ENCODE results near the gene EIF3J.
"Not testable (repeated sequence)": the region's sequence is repeated elsewhere in the genome, so short reads cannot be mapped to it uniquely, and the experiment has no call there.

Gene EIF3J

DNA sequence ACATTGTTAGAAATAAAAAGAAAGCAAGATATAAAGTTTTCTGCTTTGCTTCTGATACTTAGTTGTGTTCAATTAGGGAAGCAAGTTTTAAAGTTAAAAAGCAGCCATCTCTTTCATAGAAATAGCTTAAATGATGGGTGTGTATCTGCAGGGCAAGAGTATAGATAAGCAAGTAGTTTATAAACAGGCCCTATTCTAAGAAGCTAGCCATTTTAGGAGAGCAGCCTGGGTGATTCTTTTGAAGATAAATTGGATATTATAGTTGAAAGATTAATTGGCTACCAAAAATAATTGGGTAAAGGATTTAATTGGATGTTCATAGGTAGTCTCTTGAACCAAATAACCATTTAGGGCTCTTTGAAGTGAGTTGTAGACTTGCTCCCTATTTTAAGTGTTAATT is 5.6 kb downstream of the EIF3J start:
- DNase-seq = no peak

DNA sequence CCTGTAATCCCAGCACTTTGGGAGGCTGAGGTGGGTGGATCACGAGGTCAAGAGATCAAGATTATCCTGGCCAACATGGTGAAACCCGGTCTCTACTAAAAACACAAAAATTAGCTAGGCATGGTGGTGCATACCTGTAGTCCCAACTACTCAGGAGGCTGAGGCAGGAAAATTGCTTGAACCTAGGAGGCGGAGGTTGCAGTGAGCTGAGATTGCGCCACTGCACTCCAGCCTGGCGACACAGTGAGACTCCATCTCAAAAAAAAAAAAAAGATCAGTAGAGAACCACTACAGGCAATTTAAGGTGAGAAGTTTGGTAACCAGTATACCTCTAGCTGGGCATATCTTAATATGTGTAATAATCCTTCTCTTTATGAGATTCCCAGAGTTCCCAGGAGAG is 7.8 kb downstream of the EIF3J start:
- DNase-seq = not testable (repeated sequence)

DNA sequence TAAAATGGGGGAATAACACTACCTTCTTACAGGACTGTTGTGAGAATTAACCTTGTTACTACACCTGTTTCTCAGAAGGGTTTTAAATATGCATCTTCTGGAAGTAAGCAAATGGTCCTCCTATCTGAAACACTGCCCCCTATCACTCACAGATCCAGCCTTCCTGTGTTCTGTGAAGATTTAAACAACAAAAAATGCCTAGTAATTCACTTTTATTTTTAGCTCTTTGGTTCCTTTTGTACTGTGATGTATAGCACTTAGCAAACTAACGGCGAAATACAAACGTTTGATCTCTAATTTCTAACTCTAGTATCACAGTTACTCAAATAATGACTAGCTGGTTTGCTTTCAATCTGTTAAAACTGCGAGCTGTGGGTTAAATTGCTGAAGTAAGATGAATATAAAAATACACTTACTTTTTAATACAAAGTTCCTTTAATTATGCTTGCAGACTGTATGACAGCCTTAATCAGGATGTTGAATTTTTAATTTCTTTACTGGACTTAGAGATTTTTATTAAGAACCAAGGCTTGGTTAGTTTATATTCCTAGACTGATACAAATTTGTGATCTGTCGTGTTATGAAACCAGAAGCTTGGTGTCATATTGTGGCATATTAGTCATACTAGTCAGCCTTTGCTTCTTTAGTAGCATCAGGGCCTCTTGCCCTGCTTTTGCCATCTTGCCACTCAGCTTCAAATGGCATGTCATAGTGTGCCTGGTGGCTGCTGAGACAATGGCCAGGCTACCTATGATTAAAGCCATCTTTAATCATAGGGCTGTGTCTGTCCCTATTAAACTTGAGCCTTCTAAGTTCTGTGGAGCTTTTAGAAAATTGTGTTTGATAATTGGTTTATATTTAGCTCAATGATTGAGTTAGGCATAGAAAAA is 9.2 kb downstream of the EIF3J start:
- no peak for DNase-seq

DNA sequence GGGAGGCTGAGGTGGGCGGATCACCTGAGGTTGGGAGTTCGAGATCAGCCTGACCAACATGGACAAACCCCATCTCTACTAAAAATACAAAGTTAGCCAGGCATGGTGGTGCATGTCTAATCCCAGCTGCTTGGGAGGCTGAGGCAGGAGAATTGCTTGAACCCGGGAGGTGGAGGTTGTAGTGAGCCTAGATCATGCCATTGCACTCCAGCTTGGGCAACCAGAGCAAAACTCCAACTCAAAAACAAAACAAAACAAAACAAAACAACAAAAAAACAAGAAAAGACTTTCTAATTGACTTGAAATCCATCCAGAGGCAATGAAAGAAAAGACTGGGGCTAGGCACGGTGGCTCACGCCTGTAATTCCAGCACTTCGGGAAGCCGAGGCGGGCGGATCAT is 12.2 kb downstream of the EIF3J start:
- DNase-seq = not testable (repeated sequence)

DNA sequence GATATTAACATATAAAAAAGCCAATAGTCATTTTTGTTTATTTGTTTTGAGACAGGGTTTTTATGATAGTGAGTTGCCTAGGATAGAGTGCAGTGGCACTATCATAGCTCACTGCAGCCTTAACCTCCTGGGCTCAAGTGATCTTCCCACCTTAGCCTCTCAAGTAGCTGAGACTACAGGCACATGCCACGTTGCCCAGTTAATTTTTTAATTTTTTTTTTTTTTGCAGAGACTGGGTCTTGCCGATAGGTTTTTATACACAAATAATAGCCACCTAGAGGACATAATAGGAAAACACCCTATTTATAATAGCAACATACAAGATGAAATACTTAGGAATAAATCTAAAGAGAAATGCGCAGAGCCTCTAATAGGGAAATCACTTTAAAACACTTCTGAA is 13.3 kb downstream of the EIF3J start:
- no peak for DNase-seq

DNA sequence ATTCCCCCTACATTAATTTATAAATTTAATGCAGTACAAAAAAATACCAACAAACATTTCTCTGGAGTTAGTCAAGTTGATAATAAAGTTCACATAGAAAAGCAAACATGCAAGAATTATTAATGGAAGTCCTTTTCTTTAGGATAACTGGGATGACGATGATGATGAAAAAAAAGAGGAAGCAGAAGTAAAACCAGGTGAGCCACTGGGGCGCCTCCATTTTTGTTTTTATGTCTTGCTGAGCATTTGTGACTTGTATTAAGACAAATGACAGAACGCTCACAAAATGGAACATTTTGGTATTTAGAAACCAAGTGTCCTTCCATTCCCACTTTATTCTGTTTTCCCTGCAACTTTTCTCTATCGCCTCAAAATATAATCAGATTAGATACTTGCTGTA is 13.8 kb downstream of the EIF3J start:
- no peak for DNase-seq

DNA sequence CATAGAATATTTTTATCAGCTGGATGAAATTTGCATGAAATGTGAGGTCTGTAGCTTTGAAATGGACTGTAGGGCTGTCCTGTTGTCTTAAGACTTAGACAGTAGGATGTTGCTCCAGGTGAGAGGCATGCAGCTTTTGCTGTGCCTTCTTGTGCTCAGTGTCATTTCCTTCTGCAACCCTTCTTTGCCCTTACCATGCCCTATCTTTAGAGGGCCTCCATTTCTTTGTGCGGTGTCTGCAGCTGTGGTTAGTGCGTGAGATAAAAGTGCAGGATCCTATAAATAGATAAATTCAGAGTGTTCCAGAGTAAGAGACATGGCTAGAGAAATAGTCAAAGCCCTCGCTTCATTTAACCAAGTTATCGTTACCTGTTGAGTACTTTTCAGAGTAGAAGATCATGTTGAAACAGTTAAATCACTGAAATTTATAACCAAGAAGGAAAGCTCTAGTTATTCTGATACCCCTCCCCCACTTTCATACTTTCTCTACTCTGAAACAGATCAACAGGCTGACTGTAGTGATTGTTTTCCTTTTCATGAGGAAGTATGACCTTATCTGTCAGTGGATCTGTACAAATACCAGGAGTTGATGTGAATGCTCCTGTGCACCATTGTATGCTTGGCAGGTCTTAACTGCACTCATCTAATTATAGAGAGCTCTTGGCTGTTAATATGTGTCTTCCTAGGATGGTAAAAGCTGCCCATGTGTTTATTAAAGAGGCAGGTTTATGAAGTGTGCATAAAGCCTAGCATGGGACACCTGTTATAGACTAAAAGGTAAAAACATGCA is 18.2 kb downstream of the EIF3J start:
- no peak for DNase-seq

DNA sequence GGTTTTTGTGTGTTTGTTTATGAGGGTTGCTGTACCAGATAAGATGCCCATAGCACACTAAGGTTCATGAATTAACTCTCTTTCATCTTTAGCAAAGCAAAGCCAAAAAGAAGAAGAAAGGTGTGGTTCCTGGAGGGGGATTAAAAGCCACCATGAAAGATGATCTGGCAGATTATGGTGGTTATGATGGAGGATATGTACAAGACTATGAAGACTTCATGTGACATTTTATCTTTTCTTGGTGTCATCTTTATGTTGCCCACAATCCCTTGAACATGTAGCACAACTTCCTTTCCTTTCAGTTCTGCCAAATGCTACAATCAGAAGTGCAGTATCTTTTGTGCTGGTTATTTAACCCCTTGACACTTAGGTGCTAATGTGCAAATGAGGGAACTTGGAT is 24.0 kb downstream of the EIF3J start:
- not testable (repeated sequence) for DNase-seq

DNA sequence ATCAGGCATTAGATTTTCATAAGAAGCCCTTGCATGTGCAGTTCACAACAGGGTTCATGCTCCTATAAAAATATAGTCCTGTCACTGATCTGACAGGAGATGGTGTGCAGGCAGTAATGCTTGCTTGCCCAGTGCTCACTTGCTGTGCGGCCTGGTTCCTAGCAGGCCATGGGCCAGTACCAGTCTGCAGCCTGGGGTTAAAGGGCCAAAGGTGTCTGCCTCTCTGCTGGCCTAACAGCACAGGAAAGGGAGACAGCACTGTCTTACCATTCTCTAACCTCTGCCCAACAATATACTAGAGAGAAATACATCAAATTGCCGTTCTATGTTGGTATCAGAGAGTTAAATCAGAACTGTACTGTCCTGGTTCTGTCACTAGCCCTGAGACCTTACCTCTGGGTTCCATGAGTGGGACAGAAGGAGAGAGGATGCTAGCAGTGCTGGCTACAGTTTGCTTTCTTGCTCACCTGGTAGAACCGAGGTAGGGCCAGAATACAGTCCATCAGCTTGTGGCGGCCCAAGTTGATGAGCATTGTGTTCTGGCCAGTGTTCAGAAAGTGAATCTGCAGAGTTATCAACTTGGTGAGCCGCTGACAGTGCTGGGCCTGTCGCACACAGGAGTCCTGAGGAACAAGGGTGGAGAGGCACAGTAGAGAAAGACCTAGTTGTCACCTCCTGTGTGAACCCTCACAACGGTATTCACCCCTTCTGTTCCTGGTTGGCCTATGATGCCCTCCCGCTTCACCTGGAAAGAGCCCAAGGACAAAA is 28.6 kb downstream of the EIF3J start:
- DNase-seq = no peak

DNA sequence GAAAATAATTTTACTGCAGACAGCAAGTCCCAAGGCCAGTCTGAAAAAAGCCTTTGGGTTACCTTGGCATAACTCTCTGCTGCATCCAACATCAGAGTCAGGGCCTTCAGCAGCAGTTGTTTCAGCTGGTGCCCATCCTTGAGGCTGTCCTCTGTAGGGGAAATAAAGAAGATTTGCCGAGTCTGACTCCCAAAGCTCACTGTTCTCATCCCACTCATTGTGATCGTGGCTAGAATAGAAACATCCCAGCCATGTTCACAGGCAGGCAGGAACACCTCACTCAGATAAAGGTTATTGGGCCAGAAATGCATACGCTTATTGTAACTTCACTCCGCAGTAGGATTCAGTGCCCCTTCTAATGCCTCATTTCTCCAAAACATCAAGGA is 29.2 kb downstream of the EIF3J start:
- DNase-seq = no peak

DNA sequence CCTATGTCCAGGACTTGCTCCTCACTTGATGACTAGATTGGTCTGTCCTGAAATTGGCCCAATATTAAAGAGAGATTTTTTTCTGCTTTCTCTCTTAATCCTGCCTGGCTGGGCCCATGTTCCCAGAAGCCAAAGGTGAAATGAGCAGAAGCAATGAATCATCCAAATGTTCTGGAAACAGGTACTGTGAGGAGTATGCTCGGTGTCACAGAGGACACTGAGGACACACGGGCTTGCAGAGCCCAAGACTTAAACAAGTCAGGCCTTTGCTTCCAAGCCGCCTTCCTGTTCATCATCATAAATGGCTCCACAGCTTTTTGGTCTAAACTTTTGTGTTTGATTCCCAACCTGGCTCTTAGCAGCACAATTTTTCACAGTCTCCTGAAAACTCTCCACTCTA is 31.4 kb downstream of the EIF3J start:
- DNase-seq = no peak

DNA sequence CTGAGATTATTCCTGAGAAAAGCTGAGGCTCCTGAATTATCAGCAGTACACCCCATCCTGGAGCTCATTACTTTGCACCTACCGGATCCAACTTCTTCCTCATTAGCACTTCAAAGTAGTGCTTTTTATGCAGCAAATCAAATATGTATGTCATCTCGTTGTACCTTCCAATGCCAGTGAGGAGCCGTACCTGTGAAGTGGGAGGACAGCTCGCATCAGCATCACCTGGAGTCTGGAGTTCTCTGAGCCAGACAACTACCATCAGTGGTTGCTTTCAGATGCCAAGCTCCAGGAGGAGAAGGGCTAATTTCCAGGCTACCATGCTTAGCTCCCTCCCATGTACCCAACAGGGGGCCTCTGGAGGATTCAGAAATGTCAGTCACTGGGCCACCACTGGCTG is 32.4 kb downstream of the EIF3J start:
- no peak for DNase-seq

DNA sequence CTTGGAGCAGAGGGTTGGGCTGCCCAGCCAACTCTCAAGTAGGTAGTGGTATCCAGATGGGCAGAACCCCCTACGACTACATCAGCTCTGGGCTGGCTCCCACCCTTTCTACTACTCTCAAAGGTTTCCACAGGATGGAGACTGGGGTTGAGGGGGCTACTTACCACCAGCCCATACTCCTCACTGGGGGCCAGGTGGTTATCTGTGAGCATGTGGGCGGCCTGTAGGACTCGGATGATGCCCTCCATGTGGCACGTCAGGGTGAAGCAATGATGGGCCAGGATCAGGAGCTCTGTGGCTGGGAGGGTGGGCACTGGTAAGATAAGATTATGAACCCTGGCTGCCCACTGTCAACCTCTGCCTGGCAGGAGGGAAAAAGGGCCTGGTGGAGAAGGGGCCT is 33.4 kb downstream of the EIF3J start:
- DNase-seq = no peak

DNA sequence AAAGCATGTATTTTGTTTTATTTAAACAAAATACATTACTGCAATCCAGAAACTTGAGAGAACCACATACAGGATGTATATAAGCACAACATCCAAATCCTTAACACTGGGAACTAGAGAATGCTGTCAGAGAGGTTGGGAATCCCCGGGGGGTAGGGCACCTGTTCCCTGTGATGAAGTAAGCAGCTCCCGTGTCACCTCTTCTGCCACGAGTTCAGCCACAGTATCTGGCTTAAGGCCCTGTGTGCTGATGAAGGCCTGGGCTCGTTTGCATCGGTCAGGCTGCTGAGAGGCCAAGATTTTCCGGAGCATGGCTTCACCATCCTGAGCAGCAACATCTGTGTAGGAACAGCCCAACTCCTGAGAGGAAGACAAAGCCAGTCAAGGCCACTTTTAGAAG is 36.4 kb downstream of the EIF3J start:
- DNase-seq = no peak

DNA sequence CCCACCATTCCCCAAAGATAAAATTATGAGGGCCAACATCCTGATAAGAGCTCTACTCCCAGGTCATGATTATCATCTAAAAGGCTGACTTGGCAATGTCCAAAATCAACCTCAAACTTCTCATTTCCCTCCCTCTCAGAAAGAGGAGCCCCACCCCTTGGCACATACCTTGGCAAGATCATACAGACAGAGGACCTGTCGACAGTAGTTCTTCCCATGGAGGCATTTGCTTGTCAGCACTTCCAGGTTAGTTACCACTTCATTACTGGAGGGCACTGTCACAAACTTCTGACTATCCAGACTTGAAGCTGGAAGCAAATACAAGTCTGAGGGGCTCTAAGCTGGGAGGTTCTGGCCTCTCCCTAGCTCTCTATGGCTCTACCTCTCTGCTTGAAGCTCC is 37.8 kb downstream of the EIF3J start:
- DNase-seq = no peak

DNA sequence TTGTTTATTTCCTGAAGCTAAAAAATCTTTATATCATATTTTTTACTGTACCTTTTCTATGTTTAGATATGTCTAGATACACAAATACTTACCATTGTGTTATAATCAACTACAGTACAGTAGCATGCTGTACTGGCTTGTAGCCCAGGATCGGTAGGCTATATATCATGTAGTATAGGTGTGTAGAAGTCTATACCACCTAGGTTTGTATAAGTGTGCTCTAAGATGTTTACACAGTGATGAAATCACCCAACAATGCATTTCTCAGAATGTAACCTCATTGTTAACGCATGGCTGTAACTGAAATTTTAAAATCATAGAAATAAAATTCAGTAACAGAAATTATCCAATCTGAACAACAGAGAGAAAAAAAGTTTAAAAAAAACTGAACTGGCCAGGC is 43.2 kb downstream of the EIF3J start:
- DNase-seq = no peak

DNA sequence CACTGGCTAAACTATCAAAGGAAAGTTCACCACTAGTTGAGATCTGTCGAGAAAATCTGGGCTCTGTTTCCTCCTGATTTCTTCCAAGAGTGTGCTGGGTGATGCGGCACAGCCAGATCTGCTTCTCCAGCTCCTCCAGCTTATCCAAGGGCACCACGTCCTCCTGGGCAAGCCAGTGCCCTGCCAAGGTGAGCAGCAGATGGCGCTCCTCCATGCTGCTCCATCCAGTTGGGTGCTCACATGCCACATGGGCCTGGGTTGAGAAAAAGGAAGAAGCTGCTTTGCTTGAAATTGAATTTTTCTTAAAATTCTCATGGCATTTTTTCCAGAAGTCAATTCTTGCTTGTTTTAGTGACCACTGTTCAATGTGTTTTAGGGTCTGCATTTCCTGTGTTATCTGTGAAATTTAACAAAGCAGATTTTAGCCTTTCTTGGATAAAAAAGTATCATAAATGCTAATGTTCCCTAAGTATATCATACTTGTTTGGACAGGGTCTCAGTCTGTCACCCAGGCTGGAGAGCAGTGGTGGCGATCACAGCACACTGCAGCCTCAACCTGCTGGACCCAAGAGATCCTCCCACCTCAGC is 47.3 kb downstream of the EIF3J start:
- DNase-seq = peak; percentile 21

DNA sequence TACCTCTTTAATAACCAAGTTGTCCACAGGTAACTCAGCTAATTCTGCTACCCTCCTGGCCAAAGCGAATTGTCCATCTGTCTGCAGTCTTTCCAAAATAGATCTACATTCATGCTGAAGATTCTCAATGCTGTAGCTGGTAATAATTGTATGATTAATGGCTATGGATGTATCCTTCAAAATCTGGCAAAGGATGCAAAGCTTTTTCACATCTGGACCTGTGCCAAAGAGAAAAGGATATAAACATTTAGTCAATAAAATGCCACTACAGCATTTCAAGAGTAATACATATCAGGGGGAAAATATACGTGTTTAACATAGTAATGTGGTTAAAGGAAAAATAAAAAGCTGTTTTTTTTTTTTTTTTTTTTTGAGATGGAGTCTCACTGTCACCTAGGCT is 48.7 kb downstream of the EIF3J start:
- no peak for DNase-seq

DNA sequence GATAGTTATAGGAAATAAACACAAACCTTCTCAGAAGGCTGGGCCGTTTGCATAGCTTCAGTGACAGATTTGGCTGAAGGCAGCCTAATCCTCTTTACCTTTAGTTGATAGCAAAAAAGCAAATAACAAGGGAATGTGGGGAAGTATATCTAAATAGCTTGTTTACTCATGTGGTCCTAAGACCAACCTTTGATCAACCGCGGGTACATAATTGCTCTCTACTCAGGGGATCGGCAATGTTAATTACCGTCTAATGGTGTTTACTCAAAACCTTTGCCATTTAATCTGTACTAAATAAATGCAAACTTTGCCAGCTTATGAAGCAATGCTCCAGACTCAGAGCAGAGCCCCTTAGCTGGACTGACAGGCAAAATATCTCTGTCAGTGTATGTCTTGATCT is 51.6 kb downstream of the EIF3J start:
- no peak for DNase-seq

DNA sequence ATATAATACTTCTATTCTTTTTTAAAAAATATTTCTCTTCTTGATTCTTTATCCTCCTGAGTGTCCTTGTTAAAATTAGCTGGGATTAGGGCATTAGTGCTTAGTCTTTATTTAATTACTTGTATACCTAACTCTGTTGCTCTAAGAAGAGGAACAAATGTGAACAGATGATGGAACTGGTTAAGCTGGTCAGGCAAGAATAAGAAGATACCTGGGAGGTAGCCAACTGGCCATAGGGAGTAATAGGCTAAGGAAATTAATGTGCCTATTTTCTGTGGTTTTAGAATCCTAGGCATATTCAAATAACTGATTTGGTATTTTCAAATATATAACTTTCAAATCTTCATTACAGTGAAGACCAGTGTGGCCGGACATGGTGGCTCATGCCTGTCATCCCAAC is 54.4 kb downstream of the EIF3J start:
- no peak for DNase-seq

DNA sequence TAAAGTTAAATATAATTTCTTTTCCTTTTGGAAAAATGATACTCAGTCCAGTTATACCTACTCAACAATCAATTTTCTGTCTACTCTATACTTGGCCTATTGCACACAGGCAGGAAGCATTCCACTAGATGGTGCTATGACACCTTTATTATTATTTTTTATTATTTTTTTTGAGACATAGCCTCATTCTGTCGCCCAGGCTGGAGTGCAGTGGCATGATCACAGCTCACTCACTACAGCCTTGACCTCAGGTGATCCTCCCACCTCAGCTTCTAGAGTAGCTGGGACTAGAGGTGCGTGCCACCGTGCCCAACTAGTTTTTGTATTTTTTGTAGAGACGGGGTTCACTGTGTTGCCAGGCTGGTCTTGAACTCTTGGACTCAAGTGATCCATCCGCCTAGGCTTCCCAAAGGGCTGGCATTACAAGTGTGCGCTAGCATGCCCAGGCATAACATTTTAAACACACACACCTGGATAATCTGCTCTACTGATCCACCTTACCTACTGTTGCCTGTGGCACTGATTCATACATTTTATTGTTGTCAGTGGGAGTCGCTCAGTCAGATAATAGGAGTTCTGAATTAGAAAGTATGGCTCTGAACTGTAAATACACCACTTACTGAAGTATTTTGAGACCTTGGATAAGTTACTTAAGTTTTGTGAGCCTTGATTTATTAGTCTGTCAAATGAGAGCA is 56.2 kb downstream of the EIF3J start:
- DNase-seq = no peak

DNA sequence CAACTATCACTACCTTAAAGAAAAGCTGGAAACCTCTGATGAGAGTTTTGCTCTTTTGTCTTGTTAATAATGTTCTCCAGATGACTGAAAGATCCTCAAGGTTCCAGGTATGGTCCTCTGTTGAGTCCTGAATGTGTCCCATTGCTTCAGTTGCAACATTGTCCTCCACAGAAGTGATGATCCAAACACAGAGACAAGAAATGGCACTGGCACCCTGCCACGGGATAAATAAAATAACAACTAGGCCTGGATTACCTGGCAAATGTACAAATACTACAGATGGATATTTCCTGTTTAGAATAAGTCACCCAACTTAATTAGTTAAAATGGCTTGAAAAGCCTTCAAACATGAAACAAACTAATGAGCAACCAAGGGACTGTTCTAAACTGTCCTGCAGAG is 58.3 kb downstream of the EIF3J start:
- DNase-seq = no peak

Measured in GDM1 (cell line).